GM21619 (cell line): ENCODE results near the gene CST7.

ENCODE experiments used
- ATAC-seq: cut with Tn5 transposase; IDR thresholded peaks from one replicate; pipeline ENCODE4 v1.9.1; 2021; ENCODE audit not compliant: unreplicated experiment

CST7 gene

DNA sequence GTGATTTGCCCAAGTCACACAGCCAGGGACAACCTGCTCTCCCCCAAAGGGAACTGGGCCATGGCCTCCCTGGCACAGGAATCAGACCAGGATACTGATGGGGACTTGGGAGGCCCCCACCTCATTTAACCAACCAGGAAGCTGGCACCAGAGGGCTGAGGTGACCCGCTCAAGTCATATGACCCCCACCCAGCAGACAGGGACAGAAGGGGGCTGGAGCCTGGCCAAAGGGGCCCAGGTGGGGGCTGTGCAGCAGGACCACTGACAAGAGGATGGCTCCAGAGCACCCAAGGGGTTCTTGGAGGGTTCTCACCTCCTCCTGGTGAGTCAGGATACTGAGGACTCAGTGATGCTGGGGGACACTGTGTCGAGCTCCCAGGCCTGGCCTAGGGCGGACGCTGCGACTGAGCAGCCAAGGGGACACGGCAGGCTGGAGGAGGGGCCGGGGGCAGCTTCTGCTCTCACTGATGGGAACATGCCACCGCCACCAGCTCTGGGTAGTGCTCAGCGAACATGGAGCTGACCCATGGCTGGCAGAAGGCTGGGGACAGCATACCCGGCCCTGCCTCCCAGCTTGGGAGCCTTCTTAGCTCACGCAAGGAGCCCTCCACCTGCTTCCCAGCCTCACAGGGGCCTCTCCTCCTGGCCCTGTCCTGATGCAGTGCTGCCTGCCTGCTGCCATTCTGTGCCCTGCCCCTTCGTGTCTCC, 1.2 kb downstream of the CST7 start:
- no peak for ATAC-seq

DNA sequence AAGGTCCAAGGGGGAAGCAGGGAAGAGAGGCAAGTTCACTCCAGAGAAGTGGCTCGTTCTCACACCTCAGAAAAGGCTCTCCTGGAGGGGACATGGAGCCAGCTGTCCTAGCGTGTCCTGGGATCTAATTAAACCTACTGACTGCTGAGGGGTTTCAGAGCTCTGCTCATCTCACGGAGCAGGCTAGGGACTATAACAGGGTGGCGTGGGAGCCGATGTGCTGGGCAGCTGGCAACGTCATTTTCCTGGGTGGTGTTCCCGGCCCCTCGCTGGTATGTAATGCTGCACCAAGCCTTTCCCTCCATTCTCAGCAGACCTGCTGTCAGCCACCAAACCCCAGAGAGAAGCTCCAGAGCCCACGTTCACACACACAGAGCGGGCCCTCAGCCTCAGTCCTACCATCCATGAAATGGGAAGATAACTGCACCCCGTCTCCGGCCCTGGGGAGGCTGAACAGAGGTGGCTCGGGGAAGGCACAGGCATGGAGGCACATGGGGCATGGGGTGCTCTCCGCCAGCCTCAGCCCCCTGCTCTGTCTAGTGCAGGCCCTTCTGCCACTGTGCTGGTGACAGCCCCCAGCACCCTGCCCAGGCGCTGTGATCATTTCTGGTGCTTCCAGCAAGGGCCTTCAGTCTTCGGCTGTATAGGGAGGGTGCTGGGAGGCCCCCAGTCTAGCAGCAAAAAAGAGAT, 1.9 kb downstream of the CST7 start:
- no peak for ATAC-seq

DNA sequence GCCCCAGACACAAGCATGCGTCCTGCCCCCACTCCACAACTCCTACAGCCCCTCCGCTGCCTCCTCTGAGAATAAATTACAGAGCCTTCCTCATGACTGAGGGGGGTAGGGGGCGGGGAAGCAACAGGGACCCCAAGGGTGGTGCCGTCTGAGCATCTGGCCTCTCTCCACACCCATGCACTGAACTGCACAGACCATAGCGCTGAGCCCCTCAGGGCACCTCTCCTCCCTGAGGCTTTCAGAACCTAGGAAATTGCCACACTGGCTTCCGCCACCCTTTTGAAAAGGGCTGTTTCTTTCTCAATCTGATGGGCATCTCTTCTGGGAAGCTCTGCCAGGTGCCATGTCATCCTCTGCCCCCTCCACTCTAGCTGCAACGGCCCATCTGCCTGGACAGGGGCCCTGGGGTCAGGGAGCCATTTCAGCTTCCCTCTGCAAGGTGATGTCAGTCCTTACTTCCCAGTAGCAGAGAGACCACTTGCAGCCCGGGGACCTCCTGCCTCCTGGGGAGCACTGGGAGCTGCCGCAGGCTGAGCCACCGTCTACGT, 2.5 kb downstream of the CST7 start:
- no peak for ATAC-seq

GRCh38 chr20:24952376-24953208, 3.5 kb downstream of the CST7 start:
- ATAC-seq = no peak

DNA sequence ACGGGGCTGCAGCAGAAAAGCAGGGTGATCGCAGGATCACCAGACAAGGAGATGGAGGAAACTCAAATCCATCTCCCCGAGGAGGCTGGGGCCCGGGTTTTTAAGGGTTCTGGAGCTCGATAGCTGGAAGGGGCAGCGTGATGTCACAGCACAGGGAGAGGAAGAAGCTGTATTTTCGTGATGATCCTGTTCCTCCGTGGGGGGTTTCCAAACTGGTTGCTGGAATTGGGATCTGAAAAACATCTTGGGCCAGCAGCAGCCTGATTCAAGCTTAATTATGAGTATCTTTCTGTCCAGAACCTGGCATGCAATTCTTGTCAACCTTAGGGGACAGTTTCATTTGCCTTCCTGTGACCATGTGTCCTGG, 4.1 kb downstream of the CST7 start:
- ATAC-seq = no peak

DNA sequence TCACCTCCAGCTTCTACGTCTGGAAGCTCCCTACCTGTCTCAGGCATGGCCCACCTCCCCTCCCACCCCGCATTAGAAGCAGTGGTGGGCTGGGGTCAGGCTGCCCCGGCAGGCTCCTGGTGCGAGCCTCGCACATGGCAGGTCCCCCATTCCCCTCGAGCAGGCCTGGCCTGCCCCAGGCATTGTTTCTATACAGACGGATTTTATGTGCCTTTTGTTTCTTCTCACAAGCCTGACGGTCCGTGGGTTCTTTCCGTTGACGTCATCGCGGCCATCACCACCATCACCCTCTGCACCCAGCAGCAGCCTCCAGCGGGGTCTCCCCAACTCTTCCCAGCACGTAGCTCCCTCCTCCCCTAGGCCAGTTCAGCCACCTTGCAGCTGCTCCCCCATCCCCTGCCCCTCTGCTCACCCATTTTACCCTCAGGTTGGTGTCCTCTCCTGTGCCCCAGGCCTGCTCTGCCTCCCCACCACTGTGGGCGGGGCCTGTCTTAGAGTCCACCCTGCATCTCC, 4.6 kb downstream of the CST7 start:
- ATAC-seq = no peak

GRCh38 chr20:24954151-24954550, 5.1 kb downstream of the CST7 start:
- no peak for ATAC-seq

DNA sequence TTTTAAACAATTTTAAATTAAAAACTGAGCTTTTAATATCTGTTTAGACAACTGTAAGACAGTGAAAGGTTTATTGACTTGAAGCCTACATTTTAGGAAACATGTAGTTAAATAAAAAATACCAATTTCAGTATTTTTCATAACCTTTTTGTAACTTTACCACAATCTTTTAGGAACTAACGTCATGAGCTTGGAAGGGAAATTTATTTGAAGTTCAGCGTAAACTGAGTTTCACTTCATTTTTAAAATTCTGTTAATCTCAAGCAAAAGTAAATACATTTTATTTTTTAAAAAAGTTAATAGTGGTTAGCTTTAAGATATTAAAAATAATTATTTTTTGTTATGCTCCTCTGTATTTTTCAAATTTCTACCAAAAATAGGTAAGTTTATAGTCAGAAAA, 5.5 kb downstream of the CST7 start:
- ATAC-seq = no peak

- ATAC-seq = peak; percentile 82
These were observed 6.0 kb downstream of the CST7 start for GRCh38 chr20:24955045-24955444.

- no peak for ATAC-seq
These were observed 7.2 kb downstream of the CST7 start for GRCh38 chr20:24956001-24956841.

DNA sequence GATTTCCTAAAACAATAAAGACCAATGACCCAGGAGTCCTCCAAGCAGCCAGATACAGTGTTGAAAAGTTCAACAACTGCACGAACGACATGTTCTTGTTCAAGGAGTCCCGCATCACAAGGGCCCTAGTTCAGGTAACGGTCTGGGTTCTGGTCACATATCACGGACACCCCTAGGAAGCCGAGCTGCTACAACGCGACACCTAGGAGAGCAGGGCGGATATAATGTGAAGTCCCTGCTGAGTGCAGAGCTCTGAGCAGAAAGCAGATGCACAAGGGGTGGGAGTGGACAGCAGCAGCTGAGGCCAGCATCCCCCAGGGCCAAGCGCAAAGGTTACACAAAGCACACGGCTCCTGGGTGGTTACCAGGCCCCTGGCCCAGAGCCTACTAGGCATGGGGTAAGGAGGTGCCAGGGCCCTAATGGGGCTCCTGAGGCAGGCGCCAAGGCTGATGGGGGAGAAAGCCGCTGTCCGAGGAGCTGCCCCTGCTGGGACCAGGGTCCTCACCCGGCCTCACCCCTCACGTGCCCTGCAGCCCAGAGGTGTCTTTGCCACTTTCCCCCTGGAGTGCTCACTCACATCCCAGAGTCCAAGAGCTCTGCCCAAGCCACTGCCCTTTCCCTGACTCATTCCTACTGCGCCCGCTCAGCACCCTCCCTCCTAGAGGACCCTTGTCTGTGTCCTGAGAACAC, 8.4 kb downstream of the CST7 start:
- ATAC-seq = no peak

GRCh38 chr20:24958506-24959385, 9.7 kb downstream of the CST7 start:
- ATAC-seq = no peak

GRCh38 chr20:24959591-24960301, 10.7 kb downstream of the CST7 start:
- ATAC-seq = no peak

- no peak for ATAC-seq
These were observed 11.3 kb downstream of the CST7 start for GRCh38 chr20:24960302-24960801.

DNA sequence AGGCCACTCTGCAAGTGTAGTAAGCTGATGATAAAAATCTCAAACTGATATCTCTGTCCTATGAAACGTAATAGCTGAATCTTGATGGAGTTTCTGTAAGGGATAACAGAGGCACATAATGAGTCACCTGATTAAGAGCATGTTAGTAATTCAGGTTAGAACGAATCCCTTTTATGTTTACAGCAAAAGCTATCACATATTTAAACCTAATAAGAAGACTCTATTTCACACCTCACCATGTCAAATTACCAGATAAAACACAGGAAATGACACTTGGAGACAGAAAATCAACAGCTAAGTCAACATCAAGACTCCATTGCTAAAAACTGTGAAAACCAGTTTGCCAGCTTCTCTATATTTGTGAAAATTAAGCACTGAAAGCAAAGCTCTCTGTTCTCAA, 11.8 kb downstream of the CST7 start:
- no peak for ATAC-seq

- ATAC-seq = no peak
These were observed 12.5 kb downstream of the CST7 start for GRCh38 chr20:24961384-24962181.

GRCh38 chr20:24962182-24962492, 13.1 kb downstream of the CST7 start:
- ATAC-seq = no peak

- no peak for ATAC-seq
These were observed 13.4 kb downstream of the CST7 start for GRCh38 chr20:24962510-24962909.
